DOHH2 (cell line): ENCODE measurements around the gene IGFALS.
"Not testable (repeated sequence)": the region's sequence is repeated elsewhere in the genome, so short reads cannot be mapped to it uniquely, and the experiment has no call there.

Experiments
- H3F3A ChIP-seq: fragments of 200-600 bp; sonication (generic), shearing (Covaris generic); 2 replicates; pipeline ENCODE4 v1.6.0; 2016; ENCODE audit warnings: antibody characterized with exemption, mild to moderate bottlenecking; ENCODE audit not compliant: control insufficient read depth, insufficient read depth
- H3K27ac ChIP-seq: fragments of 200-600 bp; sonication (generic); 2 replicates; pipeline ENCODE4 v1.5.1; 2014; ENCODE audit warnings: low read depth, mild to moderate bottlenecking, low read length, moderate library complexity
- H3K27me3 ChIP-seq: fragments of 200-600 bp; sonication (generic); 2 replicates; pipeline ENCODE4 v1.6.1; 2014; ENCODE audit warnings: mild to moderate bottlenecking, low read length, mixed read lengths; ENCODE audit not compliant: control insufficient read depth
- H3K36me3 ChIP-seq: fragments of 200-600 bp; sonication (generic); 2 replicates; pipeline ENCODE4 v1.6.1; 2014; ENCODE audit warnings: mild to moderate bottlenecking, low read length, moderate library complexity, mixed read lengths; ENCODE audit not compliant: control insufficient read depth
- H3K4me1 ChIP-seq: fragments of 200-600 bp; sonication (generic); 2 replicates; pipeline ENCODE4 v1.6.1; 2014; ENCODE audit warnings: mild to moderate bottlenecking, low read length, mixed read lengths; ENCODE audit not compliant: control insufficient read depth
- H3K4me2 ChIP-seq: fragments of 200-600 bp; sonication (generic); 2 replicates; pipeline ENCODE4 v1.6.0; 2014; ENCODE audit warnings: mild to moderate bottlenecking, low read length, moderate library complexity
- H3K4me3 ChIP-seq: fragments of 200-600 bp; sonication (generic); 2 replicates; pipeline ENCODE4 v1.5.1; 2014; ENCODE audit warnings: mild to moderate bottlenecking, low read length, mixed read lengths
- H3K79me2 ChIP-seq: fragments of 200-600 bp; sonication (generic); 2 replicates; pipeline ENCODE4 v1.6.1; 2014; ENCODE audit warnings: mild to moderate bottlenecking, low read length, mixed read lengths; ENCODE audit not compliant: control insufficient read depth
- H3K9me2 ChIP-seq: fragments of 200-600 bp; sonication (generic); replicated peaks from 2 replicates; pipeline ENCODE4 v1.6.1; 2014; ENCODE audit warnings: mild to moderate bottlenecking, low read length, mixed read lengths; ENCODE audit not compliant: control insufficient read depth
- H3K9me3 ChIP-seq: fragments of 200-600 bp; sonication (generic); 2 replicates; pipeline ENCODE4 v1.6.1; 2014; ENCODE audit warnings: antibody characterized with exemption, low read length, mixed read lengths; ENCODE audit not compliant: control insufficient read depth, insufficient read depth
- H4K20me1 ChIP-seq: fragments of 200-600 bp; sonication (generic); 2 replicates; pipeline ENCODE4 v1.6.0; 2014; ENCODE audit warnings: low read depth, mild to moderate bottlenecking, antibody characterized with exemption, low read length, moderate library complexity; ENCODE audit not compliant: control insufficient read depth, insufficient read depth
- CTCF ChIP-seq: fragments of 200-600 bp; sonication (generic); IDR thresholded peaks from one replicate; pipeline ENCODE4 v1.5.1; 2014; ENCODE audit warnings: antibody characterized with exemption, mild to moderate bottlenecking, low read depth, low read length; ENCODE audit not compliant: poor library complexity, severe bottlenecking
- EZH2phosphoT487 ChIP-seq: fragments of 200-600 bp; sonication (generic); IDR thresholded peaks from 2 replicates; pipeline ENCODE4 v1.6.1; 2017; ENCODE audit warnings: borderline replicate concordance, mild to moderate bottlenecking, antibody characterized with exemption, low read length, moderate library complexity, mixed read lengths

IGFALS gene

GRCh38 chr16:1809281-1809801 is 15.8 kb upstream of the IGFALS start:
- Histone ChIP-seq H3K79me2 (no peaks in the 10 kb centered on the region), H4K20me1 (no peaks in the 10 kb centered on the region), H3K27me3 (no peaks in the 10 kb centered on the region), H3K9me3 (no peaks in the 10 kb centered on the region), H3K27ac (no peak overlapping the region), H3F3A (no peaks in the 10 kb centered on the region), H3K4me1 (no peaks in the 10 kb centered on the region), H3K4me2 (no peak overlapping the region), H3K4me3 (no peak overlapping the region), H3K9me2 (no peaks in the 10 kb centered on the region), H3K36me3 (no peaks in the 10 kb centered on the region)
- no peak for TF ChIP-seq CTCF
- no peak for TF ChIP-seq EZH2phosphoT487

- TF ChIP-seq CTCF, result no peak
- TF ChIP-seq EZH2phosphoT487, result no peak
- H3K9me3 ChIP-seq, result no peaks in the 10 kb centered on the region
- no peaks in the 10 kb centered on the region for H4K20me1 ChIP-seq
- H3K4me3 ChIP-seq, result no peak overlapping the region
- H3K27me3 ChIP-seq, result no peaks in the 10 kb centered on the region
- H3K27ac ChIP-seq, result no peak overlapping the region
- no peaks in the 10 kb centered on the region for H3F3A ChIP-seq
- no peaks in the 10 kb centered on the region for H3K36me3 ChIP-seq
- H3K9me2 ChIP-seq, result no peaks in the 10 kb centered on the region
- H3K4me1 ChIP-seq, result no peaks in the 10 kb centered on the region
- no peaks in the 10 kb centered on the region for H3K79me2 ChIP-seq
- H3K4me2 ChIP-seq, result no peak overlapping the region
These were observed 15.2 kb upstream of the IGFALS start for GRCh38 chr16:1808691-1809090.

- Histone ChIP-seq H3K27ac (no peak overlapping the region), H3K4me1 (no peaks in the 10 kb centered on the region), H3K36me3 (no peaks in the 10 kb centered on the region), H3K79me2 (no peaks in the 10 kb centered on the region), H3K4me3 (no peak overlapping the region), H4K20me1 (no peaks in the 10 kb centered on the region), H3K4me2 (no peak overlapping the region), H3F3A (no peaks in the 10 kb centered on the region), H3K9me2 (no peaks in the 10 kb centered on the region), H3K9me3 (no peaks in the 10 kb centered on the region), H3K27me3 (no peaks in the 10 kb centered on the region)
- TF ChIP-seq EZH2phosphoT487, result no peak
- no peak for TF ChIP-seq CTCF
These were observed 14.1 kb upstream of the IGFALS start for GRCh38 chr16:1807626-1808025.

- Histone ChIP-seq H3K4me2 (no peak overlapping the region), H3F3A (no peaks in the 10 kb centered on the region), H3K4me1 (no peaks in the 10 kb centered on the region), H3K27me3 (no peaks in the 10 kb centered on the region), H3K9me3 (peaks cover 5% of the 10 kb centered on the region; the same call in 1 of the 2 replicates), H3K79me2 (no peaks in the 10 kb centered on the region), H3K36me3 (no peaks in the 10 kb centered on the region), H3K4me3 (no peak overlapping the region), H3K9me2 (no peaks in the 10 kb centered on the region), H3K27ac (no peak overlapping the region), H4K20me1 (no peaks in the 10 kb centered on the region)
- no peak for TF ChIP-seq CTCF
- TF ChIP-seq EZH2phosphoT487, result no peak
These were observed 7.2 kb upstream of the IGFALS start for GRCh38 chr16:1800701-1801100.

- H3K4me3 ChIP-seq, H3K27ac ChIP-seq, H3K79me2 ChIP-seq, H3K9me3 ChIP-seq, H3F3A ChIP-seq, H3K4me1 ChIP-seq, H3K36me3 ChIP-seq, H3K4me2 ChIP-seq, H4K20me1 ChIP-seq, H3K27me3 ChIP-seq, H3K9me2 ChIP-seq: not testable (repeated sequence)
These were observed 5.8 kb upstream of the IGFALS start for GRCh38 chr16:1799263-1799662.
